HepG2 (cell line): Measurements from ENCODE around the gene CBL. TPM values are rescaled to one million over a fixed set of nuclear protein-coding genes. Genes with fewer than 3 reads are reported as not detected.

Experiments used
- ZNF879 ChIP-seq: sonication (generic); formaldehyde crosslinking; IDR thresholded peaks from 2 replicates; pipeline ENCODE4 v1.8.1; 2023; ENCODE audit warnings: missing genetic modification reagents
- polyA plus RNA-seq, 8 experiments: library from polyadenylated mRNA; depleted of rRNA in 3 of 8; stranded (reverse) in 7 of 8; unstranded in 1 of 8; fragments of >200 nt; fragmentation: Illumina TruSeq in 4 of 8; extraction: Trizol in 4 of 8; gene quantifications; 2 replicates each; pipeline versions ENCODE4 v1.2.1 to v1.2.3, GENCODE V29; 2011 to 2016; ENCODE audit warnings: low read depth in 4 of 8, missing spikeins in 1 of 8, mixed read lengths in 1 of 8; ENCODE audit not compliant: insufficient read depth in 1 of 8
- total RNA-seq, 5 experiments: library from RNA; depleted of rRNA; stranded (reverse); fragments of >200 nt; fragmentation: Illumina TruSeq; extraction: Trizol; gene quantifications; 2 replicates each; pipeline ENCODE4 v1.2.3, GENCODE V29; 2016; ENCODE audit warnings: low read depth in 1 of 5
- TF ChIP-seq, protein P1 (sequence below): sonication (generic); formaldehyde crosslinking; IDR thresholded peaks from 2 replicates; pipeline ENCODE4 v1.4.0; 2020; ENCODE audit warnings: mild to moderate bottlenecking, missing genetic modification reagents
- TF ChIP-seq, protein P2 (sequence below): sonication (generic); formaldehyde crosslinking; IDR thresholded peaks from 2 replicates; pipeline ENCODE4 v1.4.0; 2020; ENCODE audit warnings: missing genetic modification reagents
- TF ChIP-seq, protein P3 (sequence below): sonication (generic); formaldehyde crosslinking; IDR thresholded peaks from 2 replicates; pipeline ENCODE4 v1.4.0; 2020; ENCODE audit warnings: mild to moderate bottlenecking, missing genetic modification reagents, borderline replicate concordance
- TF ChIP-seq, protein P4 (sequence below): sonication (generic); formaldehyde crosslinking; IDR thresholded peaks from 2 replicates; pipeline ENCODE4 v1.4.0; 2020; ENCODE audit warnings: mild to moderate bottlenecking, missing genetic modification reagents, borderline replicate concordance

The CBL gene
- total and polyA plus RNA-seq, 2 of the 13 experiments (the other 11 are each of a cell fraction or from before 2014, with no cell fraction given), result 6.6 to 7.4 TPM

DNA sequence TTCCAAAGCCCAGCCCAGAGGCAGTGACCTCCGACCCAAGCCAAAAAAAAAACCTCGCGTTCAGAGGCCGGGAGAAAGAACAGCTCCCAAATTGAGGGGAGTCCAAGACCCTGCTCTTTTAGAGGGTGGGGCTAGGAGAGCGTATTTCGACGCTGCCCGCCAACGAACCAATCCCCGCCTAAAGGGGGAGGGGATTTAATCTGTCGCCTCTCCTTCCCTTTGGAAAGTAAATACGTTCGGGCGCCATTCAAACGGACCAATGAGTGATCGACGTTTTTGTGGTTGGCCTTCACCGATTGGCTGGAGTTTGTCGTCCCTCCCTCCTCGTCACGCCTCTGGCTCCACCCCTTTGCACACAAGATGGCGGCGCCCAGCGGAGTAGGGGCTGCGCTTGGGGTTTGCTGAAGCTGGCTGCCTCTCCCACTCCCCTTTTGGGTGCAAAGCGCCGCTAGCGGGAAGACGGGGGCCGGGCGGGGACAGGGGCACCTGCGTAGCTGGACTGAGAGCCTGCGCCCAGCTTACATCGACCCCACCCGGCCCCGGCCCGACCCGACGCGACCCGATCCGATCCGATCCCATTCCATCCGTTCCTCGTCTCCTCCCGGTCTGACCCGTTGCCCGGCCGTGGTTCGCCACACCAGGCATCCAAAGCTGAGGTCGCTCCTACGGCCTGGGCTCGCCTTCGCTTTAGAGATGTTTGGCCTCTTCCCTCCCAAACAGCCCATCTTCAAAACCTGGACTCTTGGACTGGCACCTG, 128.2 kb downstream of the CBL start, which contains the start of gene RNF26 (continued):
- TF ChIP-seq, protein P1, sequence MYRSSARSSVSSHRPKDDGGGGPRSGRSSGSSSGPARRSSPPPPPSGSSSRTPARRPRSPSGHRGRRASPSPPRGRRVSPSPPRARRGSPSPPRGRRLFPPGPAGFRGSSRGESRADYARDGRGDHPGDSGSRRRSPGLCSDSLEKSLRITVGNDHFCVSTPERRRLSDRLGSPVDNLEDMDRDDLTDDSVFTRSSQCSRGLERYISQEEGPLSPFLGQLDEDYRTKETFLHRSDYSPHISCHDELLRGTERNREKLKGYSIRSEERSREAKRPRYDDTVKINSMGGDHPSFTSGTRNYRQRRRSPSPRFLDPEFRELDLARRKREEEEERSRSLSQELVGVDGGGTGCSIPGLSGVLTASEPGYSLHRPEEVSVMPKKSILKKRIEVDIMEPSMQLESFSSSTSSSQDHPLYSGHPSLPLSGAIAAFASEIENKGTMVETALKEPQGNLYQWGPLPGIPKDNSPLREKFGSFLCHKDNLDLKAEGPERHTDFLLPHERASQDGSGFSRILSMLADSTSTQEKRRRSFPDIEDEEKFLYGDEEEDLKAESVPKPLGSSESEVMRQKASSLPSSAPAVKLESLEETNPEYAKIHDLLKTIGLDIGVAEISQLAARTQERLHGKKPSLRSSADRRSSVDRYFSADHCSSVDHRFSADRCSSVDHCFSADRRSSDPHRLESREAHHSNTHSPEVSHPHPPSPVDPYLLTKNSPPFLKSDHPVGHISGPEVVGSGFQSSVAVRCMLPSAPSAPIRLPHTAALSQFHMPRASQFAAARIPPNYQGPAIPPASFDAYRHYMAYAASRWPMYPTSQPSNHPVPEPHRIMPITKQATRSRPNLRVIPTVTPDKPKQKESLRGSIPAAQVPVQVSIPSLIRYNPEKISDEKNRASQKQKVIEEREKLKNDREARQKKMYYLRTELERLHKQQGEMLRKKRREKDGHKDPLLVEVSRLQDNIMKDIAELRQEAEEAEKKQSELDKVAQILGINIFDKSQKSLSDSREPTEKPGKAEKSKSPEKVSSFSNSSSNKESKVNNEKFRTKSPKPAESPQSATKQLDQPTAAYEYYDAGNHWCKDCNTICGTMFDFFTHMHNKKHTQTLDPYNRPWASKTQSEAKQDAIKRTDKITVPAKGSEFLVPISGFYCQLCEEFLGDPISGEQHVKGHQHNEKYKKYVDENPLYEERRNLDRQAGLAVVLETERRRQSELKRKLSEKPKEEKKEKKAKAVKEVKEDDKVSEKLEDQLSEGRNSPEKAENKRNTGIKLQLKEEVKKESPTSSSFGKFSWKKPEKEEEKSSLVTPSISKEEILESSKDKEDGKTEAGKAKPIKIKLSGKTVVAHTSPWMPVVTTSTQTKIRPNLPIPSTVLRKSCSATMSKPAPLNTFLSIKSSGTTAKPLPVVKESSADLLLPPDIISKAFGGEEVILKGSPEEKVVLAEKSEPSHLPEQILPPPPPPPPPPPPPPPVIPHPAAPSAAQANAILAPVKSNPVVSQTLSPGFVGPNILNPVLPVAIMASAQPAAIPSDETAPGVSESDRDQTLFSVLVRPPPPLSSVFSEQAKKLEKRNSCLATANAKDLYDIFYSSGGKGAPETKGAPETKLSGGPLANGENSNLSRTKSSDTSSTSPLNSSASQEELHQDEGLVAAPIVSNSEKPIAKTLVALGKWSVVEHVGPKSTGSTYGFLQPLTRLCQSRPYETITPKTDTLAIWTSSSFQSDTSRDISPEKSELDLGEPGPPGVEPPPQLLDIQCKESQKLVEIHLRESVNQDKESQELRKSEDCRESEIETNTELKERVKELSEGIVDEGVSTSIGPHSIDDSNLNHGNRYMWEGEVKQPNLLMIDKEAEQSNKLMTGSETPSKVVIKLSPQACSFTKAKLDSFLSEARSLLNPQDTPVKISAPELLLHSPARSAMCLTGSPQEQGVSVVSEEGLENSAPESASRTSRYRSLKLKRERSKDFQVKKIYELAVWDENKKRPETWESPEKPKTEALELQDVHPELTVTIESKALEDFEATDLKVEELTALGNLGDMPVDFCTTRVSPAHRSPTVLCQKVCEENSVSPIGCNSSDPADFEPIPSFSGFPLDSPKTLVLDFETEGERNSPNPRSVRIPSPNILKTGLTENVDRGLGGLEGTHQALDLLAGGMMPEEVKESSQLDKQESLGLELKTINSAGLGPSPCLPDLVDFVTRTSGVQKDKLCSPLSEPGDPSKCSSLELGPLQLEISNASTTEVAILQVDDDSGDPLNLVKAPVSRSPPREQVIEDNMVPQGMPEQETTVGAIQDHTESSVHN (CRISPR knock-in tag), result no peak
- TF ChIP-seq, protein P2, sequence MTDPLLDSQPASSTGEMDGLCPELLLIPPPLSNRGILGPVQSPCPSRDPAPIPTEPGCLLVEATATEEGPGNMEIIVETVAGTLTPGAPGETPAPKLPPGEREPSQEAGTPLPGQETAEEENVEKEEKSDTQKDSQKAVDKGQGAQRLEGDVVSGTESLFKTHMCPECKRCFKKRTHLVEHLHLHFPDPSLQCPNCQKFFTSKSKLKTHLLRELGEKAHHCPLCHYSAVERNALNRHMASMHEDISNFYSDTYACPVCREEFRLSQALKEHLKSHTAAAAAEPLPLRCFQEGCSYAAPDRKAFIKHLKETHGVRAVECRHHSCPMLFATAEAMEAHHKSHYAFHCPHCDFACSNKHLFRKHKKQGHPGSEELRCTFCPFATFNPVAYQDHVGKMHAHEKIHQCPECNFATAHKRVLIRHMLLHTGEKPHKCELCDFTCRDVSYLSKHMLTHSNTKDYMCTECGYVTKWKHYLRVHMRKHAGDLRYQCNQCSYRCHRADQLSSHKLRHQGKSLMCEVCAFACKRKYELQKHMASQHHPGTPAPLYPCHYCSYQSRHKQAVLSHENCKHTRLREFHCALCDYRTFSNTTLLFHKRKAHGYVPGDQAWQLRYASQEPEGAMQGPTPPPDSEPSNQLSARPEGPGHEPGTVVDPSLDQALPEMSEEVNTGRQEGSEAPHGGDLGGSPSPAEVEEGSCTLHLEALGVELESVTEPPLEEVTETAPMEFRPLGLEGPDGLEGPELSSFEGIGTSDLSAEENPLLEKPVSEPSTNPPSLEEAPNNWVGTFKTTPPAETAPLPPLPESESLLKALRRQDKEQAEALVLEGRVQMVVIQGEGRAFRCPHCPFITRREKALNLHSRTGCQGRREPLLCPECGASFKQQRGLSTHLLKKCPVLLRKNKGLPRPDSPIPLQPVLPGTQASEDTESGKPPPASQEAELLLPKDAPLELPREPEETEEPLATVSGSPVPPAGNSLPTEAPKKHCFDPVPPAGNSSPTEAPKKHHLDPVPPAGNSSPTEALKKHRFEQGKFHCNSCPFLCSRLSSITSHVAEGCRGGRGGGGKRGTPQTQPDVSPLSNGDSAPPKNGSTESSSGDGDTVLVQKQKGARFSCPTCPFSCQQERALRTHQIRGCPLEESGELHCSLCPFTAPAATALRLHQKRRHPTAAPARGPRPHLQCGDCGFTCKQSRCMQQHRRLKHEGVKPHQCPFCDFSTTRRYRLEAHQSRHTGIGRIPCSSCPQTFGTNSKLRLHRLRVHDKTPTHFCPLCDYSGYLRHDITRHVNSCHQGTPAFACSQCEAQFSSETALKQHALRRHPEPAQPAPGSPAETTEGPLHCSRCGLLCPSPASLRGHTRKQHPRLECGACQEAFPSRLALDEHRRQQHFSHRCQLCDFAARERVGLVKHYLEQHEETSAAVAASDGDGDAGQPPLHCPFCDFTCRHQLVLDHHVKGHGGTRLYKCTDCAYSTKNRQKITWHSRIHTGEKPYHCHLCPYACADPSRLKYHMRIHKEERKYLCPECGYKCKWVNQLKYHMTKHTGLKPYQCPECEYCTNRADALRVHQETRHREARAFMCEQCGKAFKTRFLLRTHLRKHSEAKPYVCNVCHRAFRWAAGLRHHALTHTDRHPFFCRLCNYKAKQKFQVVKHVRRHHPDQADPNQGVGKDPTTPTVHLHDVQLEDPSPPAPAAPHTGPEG, result 0 out of 2 replicates have a peak, but pooled peaks have one; percentile 63
- TF ChIP-seq ZNF879, result no peak
- TF ChIP-seq, protein P3, sequence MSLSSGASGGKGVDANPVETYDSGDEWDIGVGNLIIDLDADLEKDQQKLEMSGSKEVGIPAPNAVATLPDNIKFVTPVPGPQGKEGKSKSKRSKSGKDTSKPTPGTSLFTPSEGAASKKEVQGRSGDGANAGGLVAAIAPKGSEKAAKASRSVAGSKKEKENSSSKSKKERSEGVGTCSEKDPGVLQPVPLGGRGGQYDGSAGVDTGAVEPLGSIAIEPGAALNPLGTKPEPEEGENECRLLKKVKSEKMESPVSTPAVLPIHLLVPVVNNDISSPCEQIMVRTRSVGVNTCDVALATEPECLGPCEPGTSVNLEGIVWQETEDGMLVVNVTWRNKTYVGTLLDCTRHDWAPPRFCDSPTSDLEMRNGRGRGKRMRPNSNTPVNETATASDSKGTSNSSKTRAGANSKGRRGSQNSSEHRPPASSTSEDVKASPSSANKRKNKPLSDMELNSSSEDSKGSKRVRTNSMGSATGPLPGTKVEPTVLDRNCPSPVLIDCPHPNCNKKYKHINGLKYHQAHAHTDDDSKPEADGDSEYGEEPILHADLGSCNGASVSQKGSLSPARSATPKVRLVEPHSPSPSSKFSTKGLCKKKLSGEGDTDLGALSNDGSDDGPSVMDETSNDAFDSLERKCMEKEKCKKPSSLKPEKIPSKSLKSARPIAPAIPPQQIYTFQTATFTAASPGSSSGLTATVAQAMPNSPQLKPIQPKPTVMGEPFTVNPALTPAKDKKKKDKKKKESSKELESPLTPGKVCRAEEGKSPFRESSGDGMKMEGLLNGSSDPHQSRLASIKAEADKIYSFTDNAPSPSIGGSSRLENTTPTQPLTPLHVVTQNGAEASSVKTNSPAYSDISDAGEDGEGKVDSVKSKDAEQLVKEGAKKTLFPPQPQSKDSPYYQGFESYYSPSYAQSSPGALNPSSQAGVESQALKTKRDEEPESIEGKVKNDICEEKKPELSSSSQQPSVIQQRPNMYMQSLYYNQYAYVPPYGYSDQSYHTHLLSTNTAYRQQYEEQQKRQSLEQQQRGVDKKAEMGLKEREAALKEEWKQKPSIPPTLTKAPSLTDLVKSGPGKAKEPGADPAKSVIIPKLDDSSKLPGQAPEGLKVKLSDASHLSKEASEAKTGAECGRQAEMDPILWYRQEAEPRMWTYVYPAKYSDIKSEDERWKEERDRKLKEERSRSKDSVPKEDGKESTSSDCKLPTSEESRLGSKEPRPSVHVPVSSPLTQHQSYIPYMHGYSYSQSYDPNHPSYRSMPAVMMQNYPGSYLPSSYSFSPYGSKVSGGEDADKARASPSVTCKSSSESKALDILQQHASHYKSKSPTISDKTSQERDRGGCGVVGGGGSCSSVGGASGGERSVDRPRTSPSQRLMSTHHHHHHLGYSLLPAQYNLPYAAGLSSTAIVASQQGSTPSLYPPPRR (CRISPR knock-in tag), result no peak
- TF ChIP-seq, protein P4, sequence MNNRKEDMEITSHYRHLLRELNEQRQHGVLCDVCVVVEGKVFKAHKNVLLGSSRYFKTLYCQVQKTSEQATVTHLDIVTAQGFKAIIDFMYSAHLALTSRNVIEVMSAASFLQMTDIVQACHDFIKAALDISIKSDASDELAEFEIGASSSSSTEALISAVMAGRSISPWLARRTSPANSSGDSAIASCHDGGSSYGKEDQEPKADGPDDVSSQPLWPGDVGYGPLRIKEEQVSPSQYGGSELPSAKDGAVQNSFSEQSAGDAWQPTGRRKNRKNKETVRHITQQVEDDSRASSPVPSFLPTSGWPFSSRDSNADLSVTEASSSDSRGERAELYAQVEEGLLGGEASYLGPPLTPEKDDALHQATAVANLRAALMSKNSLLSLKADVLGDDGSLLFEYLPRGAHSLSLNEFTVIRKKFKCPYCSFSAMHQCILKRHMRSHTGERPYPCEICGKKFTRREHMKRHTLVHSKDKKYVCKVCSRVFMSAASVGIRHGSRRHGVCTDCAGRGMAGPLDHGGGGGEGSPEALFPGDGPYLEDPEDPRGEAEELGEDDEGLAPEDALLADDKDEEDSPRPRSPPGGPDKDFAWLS (CRISPR knock-in tag), result no peak
